VCaP (cell line): Measurements from ENCODE around the gene GPAT3.
"Not testable (repeated sequence)": the region's sequence is repeated elsewhere in the genome, so short reads cannot be mapped to it uniquely, and the experiment has no call there.

ENCODE experiments used
- H3K27ac ChIP-seq: fragments of 450-650 bp; 2 replicates; pipeline ENCODE4 v1.5.1; 2017
- TF ChIP-seq, protein P1 (sequence below): fragments of 450-650 bp; conservative IDR thresholded peaks from 2 replicates; pipeline ENCODE4 v1.5.1; 2017; ENCODE audit warnings: mild to moderate bottlenecking, moderate library complexity

GPAT3 gene

DNA sequence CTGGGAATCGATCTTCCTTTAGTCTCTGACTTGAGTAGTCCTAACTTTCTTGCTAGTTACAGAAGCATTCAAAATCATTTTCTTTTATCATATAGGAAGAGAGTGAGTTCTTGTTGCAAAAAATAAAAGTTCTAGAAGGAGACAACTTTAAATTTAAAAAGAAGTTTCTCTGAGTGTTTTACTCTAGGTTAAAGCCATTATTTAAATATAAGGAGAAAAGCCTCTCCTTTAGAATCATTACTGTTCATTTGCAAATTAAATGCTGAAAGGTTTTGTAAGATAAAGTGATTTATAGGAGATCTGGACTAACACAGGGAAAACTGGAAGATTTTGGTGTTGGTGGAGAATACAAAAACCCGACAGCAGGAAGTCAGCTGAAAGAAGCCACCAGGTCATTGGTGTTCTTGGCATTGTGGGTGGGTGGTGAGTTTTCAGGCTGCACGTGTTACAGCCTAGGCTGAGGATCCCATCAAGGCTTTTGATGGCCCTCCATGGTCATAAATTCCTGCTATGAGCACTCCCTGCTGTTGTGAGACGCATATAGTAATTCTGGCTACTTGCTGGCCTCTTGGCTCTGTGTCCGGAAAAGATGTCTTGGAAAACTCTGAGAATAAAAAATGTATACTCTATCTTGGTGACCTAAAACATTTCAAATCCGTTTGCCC, 81.6 kb downstream of the GPAT3 start:
- no peak overlapping the region for H3K27ac ChIP-seq
- TF ChIP-seq, protein P1, sequence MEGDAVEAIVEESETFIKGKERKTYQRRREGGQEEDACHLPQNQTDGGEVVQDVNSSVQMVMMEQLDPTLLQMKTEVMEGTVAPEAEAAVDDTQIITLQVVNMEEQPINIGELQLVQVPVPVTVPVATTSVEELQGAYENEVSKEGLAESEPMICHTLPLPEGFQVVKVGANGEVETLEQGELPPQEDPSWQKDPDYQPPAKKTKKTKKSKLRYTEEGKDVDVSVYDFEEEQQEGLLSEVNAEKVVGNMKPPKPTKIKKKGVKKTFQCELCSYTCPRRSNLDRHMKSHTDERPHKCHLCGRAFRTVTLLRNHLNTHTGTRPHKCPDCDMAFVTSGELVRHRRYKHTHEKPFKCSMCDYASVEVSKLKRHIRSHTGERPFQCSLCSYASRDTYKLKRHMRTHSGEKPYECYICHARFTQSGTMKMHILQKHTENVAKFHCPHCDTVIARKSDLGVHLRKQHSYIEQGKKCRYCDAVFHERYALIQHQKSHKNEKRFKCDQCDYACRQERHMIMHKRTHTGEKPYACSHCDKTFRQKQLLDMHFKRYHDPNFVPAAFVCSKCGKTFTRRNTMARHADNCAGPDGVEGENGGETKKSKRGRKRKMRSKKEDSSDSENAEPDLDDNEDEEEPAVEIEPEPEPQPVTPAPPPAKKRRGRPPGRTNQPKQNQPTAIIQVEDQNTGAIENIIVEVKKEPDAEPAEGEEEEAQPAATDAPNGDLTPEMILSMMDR, result no peak

DNA sequence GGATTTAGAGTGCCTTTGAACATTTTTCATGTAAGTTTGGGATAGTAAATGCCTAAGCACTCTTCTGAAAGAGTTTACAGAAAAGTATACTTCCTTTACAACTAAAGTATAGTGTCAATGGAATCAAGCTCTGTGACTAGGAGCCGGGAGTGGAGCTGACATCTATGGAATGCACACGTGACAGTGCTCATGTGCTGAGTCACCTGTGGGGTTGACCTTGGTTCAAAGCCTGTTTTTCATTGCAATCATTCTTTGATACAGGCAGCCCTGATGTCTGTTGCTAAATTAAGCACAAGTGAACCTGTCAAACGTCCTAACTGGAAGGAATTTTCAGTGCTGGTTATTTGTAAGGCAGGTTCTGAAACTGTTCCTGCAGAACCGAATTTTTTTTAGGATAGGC, 82.5 kb downstream of the GPAT3 start:
- TF ChIP-seq, protein P1, result no peak
- no peak overlapping the region for H3K27ac ChIP-seq

DNA sequence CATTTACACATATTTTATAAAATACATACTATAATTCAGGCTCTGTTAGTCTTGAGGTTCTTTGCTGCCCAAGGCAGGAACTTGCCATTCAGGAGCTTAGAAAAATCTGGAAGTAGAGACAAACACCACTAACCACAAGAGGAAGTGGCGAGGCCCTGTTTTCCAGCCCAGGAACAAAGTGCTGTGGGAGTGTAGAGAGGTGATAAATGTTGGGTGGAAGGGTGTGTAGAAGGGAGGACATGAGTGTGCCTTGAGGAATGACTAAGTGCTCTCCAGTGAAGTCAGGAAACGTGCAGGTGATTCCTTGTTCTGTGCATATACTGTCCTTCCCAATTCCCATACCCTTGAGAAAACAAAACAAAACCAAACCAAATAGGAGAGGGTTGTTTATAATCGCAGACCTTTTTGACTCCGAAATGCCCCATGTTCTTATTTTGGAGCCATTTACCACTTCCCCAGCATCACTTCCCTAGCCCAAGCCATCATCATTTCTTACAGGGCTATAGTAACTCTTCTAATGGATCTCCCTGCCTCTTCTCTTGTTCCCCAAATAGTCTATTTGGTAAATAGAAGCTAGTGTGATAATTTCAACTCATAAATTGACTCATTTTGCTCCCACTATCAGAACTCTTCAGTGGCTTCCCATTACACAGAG, 83.2 kb downstream of the GPAT3 start:
- H3K27ac ChIP-seq, result no peak overlapping the region
- TF ChIP-seq, protein P1, result no peak

DNA sequence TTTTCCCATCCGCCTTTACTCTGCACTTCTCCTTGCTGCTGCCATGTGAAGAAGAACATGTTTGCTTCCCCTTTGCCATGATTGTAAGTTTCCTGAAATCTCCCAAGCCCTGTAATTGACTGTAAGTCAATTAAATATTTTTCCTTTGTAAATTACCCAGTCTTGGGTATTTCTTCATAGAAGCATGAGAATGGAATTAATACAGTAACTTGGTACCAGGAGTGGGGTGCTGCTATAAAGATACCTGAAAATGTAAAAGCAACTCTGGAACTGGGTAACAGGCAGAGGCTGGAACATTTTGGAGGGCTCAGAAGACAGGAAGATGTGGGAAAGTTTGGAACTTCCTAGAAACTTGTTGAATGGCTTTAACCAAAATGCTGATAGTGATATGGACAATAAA, 86.2 kb downstream of the GPAT3 start:
- not testable (repeated sequence) for H3K27ac ChIP-seq

DNA sequence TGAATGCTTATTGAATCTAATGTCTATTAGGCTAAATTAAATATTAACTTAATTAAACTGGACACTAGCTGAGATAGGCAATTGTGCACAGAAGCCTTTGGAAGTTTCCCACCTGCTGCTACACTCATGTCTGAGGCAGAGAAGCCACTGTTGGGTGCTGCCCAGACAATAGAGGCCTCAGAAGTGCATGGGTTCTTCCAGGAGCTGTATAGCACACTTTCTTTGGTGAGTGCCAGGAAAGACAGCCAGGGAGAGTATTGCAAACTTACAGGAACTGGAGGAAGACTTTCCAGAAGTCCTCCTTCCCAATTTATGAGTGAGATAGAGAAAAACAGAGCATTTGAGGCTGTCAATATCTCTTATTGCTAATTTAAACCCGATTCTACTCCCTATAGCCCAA, 89.9 kb downstream of the GPAT3 start:
- TF ChIP-seq, protein P1, result no peak
- no peak overlapping the region for H3K27ac ChIP-seq

DNA sequence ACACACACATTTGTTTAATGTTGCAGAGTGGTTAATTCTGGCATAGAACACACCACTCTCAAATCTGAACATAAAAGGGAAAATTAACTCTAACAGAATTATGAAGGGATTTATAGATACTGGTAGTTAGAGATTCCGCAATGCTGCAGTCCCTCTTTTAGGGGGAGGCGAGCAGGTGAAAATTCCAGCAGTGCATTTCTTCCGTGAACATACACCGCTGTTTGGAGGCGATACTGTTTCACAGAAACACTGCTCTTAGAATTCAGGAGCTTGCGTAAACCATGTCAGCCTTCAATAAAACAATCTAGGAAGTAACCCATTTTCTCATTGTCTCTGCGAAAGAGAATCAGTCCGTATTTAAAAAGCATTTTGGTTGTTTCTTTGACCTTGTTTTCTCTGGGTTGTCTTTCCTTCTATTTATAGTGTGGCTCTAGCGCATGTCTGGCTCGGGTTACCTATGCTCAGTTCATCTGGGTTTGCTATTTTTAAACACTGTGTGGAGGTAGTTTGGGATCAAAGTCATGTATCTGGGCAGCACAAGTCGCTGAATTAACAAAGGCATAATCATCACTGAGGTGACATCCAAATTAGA, 90.4 kb downstream of the GPAT3 start:
- no peak overlapping the region for H3K27ac ChIP-seq
- TF ChIP-seq, protein P1, result no peak

DNA sequence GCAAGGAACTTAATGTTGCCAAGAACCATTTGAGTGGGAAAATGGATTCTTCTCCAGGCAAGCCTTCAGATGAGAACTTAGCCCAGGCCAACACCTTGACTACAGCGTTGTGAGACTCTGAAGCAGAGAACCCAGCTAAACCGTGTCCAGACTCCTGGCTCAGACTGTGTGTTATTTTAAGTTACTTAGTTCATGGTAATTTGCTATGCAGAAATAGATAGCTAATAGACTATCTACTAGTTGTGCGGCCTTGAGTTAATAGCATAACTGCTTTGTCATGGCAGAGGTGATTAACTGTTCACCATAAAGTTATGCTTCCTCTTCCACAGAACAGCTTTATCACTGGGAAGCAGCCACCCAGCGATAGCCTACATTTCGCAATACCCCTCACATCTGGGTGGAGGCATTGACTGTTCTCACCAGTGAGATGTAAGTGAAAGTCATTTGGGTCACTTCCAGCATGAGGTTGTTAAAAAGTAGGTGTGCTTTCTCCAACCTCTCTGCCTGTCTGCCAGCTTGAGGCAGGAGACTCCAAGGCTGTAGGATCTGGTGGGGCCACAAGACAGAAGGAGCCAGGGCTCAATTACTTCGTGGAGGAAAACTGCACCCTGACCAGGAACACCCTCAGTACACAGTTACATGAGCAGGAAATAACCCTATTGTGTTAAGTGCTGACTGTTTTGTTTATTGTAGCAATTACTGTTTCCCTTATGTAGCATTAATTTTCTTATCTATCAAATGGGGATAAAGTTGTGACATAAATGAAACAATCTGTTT, 94.2 kb downstream of the GPAT3 start:
- H3K27ac ChIP-seq, result no peak overlapping the region
- TF ChIP-seq, protein P1, result no peak
